Gastrocnemius medialis (tissue), 4 donors: ENCODE data around the gene CLSTN2. TPM values are rescaled to one million over a fixed set of nuclear protein-coding genes. Genes with fewer than 3 reads are reported as not detected.

Source experiments
- ATAC-seq, 2 donors: fragments of 150-250 bp; one replicate each; pipeline ENCODE4 v1.9.1; 2016
- DNase-seq, 2 donors: peaks; one replicate each; pipeline ENCODE4 v3.0.0-alpha.2; 2019
- H3K27ac ChIP-seq, 4 donors: fragments of 200-600 bp; sonication (generic); 1 replicate in 1 of 4; 2 replicates in 3 of 4; pipeline ENCODE4 v1.5.1; 2016 to 2018; ENCODE audit warnings: mild to moderate bottlenecking in 2 of 4, moderate library complexity in 1 of 4
- H3K27me3 ChIP-seq, 3 donors: fragments of 200-600 bp; sonication (generic) in 2 of 3; 1 replicate in 1 of 3; 2 replicates in 2 of 3; pipeline versions ENCODE4 v1.5.1 to v1.6.0; 2016 to 2019; ENCODE audit warnings: mild to moderate bottlenecking in 1 of 3, moderate library complexity in 1 of 3
- H3K36me3 ChIP-seq, 2 donors: fragments of 200-600 bp; sonication (generic) in 1 of 2; one replicate each; pipeline ENCODE4 v1.5.1; 2017 to 2018
- H3K4me1 ChIP-seq, 2 donors: fragments of 200-600 bp; sonication (generic) in 1 of 2; one replicate each; pipeline ENCODE4 v1.5.1; 2016 to 2017; ENCODE audit warnings: mild to moderate bottlenecking in 2 of 2
- H3K4me3 ChIP-seq, 4 donors: fragments of 200-600 bp; sonication (generic) in 3 of 4; 1 replicate in 1 of 4; 2 replicates in 3 of 4; pipeline ENCODE4 v1.5.1; 2016 to 2019; ENCODE audit warnings: mild to moderate bottlenecking in 2 of 4
- H3K9me3 ChIP-seq, 3 donors: fragments of 200-600 bp; sonication (generic) in 2 of 3; 1 replicate in 1 of 3; 2 replicates in 2 of 3; pipeline ENCODE4 v1.5.1; 2016 to 2019
- POLR2A ChIP-seq, 2 donors: fragments of 450-650 bp; IDR thresholded peaks; one replicate each; pipeline ENCODE4 v1.6.1; 2017; ENCODE audit warnings: antibody characterized with exemption in 2 of 2, mild to moderate bottlenecking in 2 of 2, moderate library complexity in 2 of 2
- in situ Hi-C, 4 donors: fragments of 200-750 bp; cut with MboI; loops; one replicate each; pipeline versions ENCODE4 v1.15.0 to v1.8.0; 2017; ENCODE audit warnings: low sequenced_read_pairs in 4 of 4
- intact Hi-C: fragments of 100-400 bp; cut with DNase I; formaldehyde crosslinking; loops from one replicate; pipeline ENCODE4 v1.15.1; 2023; ENCODE audit warnings: low total_unique reads
- total RNA-seq, 4 donors: library from RNA; depleted of rRNA; stranded (reverse); fragments of >200 nt; gene quantifications; one replicate each; pipeline versions ENCODE4 v1.1.0 to v1.2.3, GENCODE V29; 2016
- TF ChIP-seq, protein P1 (sequence below), 5 experiments: fragments of 450-650 bp in 3 of 5; fragments of 200-600 bp in 2 of 5; sonication (generic) in 2 of 5; IDR thresholded peaks in 4 of 5; conservative IDR thresholded peaks in 1 of 5; 1 replicate in 4 of 5; 2 replicates in 1 of 5; pipeline ENCODE4 v1.5.1; 2016 to 2019; ENCODE audit warnings: antibody characterized with exemption in 5 of 5, mild to moderate bottlenecking in 3 of 5, moderate library complexity in 3 of 5

CLSTN2 gene
- total RNA-seq, 4 donors from 2014 or later = 1.1 to 4.9 (median 4.0) TPM

DNA sequence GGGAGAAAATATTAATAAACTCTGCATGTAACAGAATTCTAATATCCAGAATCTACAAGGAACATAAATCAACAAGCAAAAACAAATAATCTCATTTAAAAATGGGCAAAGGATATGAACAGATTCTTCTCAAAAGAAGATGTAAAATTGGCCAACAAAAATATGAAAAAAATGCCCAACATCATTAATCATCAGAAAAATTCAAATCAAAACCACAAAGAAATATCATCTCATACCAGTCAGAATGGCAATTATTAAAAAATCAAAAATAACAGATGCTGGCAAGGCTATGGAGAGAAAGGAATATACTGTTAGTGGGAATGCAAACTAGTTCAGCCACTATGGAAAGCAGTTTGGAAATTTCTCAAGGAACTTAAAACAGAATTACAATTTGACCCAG, 592.2 kb downstream of the CLSTN2 start:
- no peak for ATAC-seq
- no peak overlapping the region for H3K27ac ChIP-seq
- no peak overlapping the region for H3K4me3 ChIP-seq
- no peaks in the 10 kb centered on the region for H3K27me3 ChIP-seq
- no peaks in the 10 kb centered on the region for H3K36me3 ChIP-seq
- in situ Hi-C loops (no loop called here), intact Hi-C loops (no loop called here)
- DNase-seq = no peak
- TF ChIP-seq, protein P1, sequence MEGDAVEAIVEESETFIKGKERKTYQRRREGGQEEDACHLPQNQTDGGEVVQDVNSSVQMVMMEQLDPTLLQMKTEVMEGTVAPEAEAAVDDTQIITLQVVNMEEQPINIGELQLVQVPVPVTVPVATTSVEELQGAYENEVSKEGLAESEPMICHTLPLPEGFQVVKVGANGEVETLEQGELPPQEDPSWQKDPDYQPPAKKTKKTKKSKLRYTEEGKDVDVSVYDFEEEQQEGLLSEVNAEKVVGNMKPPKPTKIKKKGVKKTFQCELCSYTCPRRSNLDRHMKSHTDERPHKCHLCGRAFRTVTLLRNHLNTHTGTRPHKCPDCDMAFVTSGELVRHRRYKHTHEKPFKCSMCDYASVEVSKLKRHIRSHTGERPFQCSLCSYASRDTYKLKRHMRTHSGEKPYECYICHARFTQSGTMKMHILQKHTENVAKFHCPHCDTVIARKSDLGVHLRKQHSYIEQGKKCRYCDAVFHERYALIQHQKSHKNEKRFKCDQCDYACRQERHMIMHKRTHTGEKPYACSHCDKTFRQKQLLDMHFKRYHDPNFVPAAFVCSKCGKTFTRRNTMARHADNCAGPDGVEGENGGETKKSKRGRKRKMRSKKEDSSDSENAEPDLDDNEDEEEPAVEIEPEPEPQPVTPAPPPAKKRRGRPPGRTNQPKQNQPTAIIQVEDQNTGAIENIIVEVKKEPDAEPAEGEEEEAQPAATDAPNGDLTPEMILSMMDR (IDR thresholded peaks at IDR 0.05 in 4 of 5, conservative IDR thresholded peaks at IDR 0.05 in 1 of 5) = no peak
- TF ChIP-seq POLR2A (IDR thresholded peaks at IDR 0.05) = no peak
- H3K4me1 ChIP-seq = no peaks in the 10 kb centered on the region
- H3K9me3 ChIP-seq = no peaks in the 10 kb centered on the region

DNA sequence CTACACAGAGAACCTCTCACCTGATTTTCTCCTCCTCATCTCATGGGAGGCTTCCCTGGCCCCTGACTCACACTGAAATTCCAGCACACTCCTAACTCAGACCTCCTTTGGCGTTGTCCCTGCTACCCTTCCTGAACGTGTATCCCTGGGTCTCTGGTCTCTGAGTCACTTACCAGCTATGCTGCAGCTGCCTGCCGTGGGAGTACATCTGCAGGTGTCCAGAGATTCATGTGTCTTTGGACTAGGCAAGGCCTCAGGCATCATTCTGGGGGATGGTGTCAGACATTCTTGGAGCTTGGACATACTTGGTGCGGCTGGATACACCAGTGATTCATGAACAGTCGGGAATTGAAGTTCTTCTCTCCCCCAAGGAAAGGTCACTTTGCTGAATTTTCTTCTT, 594.1 kb downstream of the CLSTN2 start:
- in situ Hi-C loops = no loop called here
- no peak for ATAC-seq
- TF ChIP-seq, protein P1 (IDR thresholded peaks at IDR 0.05 in 4 of 5, conservative IDR thresholded peaks at IDR 0.05 in 1 of 5) = no peak
- no peak for TF ChIP-seq POLR2A (IDR thresholded peaks at IDR 0.05)

DNA sequence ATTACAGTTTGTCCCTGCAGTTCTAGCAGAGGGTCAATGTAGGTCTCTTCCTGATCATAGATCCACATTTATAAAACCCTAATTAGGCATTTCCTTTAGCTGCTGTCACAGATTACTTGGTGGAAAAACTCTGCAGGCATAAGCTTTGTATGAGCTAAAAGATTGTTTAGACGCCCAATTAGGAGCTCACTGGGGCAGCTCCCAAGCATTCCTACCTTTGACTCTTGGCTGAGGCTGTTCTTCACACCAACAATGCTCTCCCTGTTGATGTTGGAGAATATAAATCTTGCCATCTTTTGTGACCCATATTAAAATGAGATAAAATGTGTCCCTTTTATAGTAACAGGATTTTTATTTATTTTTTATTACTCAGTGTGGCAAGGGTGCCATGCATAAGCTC, 594.6 kb downstream of the CLSTN2 start:
- H3K4me1 ChIP-seq = no peaks in the 10 kb centered on the region
- no peak for TF ChIP-seq POLR2A (IDR thresholded peaks at IDR 0.05)
- no peak overlapping the region for H3K4me3 ChIP-seq
- no peaks in the 10 kb centered on the region for H3K27me3 ChIP-seq
- DNase-seq (no peak), ATAC-seq (no peak)
- no peaks in the 10 kb centered on the region for H3K9me3 ChIP-seq
- in situ Hi-C loops = no loop called here
- intact Hi-C loops = no loop called here
- no peak overlapping the region for H3K27ac ChIP-seq
- no peaks in the 10 kb centered on the region for H3K36me3 ChIP-seq

More for the DNA sequence above, 594.1 kb downstream of the CLSTN2 start:
- intact Hi-C loops = no loop called here
- H3K4me1 ChIP-seq = no peaks in the 10 kb centered on the region
- no peaks in the 10 kb centered on the region for H3K9me3 ChIP-seq
- no peak overlapping the region for H3K27ac ChIP-seq
- no peaks in the 10 kb centered on the region for H3K36me3 ChIP-seq
- no peaks in the 10 kb centered on the region for H3K27me3 ChIP-seq
- DNase-seq = no peak
- H3K4me3 ChIP-seq = no peak overlapping the region

DNA sequence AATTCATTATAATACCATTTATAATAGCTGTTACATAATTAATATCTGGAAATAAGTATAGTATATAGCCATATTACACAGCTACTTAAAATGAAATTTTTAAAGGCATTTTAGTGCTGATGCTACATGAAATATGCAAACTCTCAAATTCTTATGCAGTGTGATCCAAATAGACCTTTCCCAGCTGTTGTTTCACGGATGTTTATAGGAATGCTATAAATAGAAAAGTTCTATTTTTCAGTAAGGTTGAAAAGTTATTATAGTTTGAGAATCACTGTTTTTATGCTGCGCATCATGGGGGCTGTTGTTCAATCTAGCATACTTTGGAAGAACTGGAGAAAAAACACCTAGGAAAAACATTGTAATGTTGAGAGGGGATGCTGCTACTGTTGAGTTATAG, 595.1 kb downstream of the CLSTN2 start:
- ATAC-seq = no peak

DNA sequence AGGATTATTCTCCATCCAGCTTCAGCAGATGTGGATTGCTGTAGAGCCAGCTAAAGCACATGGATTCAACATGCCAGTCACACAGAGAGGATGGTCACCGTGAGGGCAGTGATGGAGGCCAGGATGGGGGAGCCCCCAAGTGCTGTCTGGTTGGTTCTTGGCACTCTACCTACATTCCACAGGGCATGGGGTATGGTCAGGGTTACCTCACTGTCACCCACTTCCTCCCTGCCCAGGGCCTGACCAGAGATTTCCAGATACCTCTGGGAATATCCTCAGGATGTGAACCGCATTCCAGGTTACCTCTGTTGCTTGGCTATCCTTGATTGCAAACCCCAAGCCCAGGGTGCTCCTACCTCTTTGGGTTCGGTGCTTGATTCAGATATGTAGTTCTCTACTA, 595.6 kb downstream of the CLSTN2 start:
- no peak for TF ChIP-seq POLR2A (IDR thresholded peaks at IDR 0.05)
- TF ChIP-seq, protein P1 (IDR thresholded peaks at IDR 0.05 in 4 of 5, conservative IDR thresholded peaks at IDR 0.05 in 1 of 5) = no peak
- intact Hi-C loops (no loop called here), in situ Hi-C loops (no loop called here)
- no peak for ATAC-seq
- no peaks in the 10 kb centered on the region for H3K27me3 ChIP-seq
- H3K9me3 ChIP-seq = no peaks in the 10 kb centered on the region
- no peaks in the 10 kb centered on the region for H3K36me3 ChIP-seq
- H3K4me1 ChIP-seq = no peaks in the 10 kb centered on the region
- DNase-seq = no peak
- H3K27ac ChIP-seq = no peak overlapping the region
- no peak overlapping the region for H3K4me3 ChIP-seq

More for the DNA sequence above, 595.1 kb downstream of the CLSTN2 start:
- H3K27ac ChIP-seq = no peak overlapping the region
- TF ChIP-seq POLR2A (IDR thresholded peaks at IDR 0.05) = no peak
- TF ChIP-seq, protein P1 (IDR thresholded peaks at IDR 0.05 in 4 of 5, conservative IDR thresholded peaks at IDR 0.05 in 1 of 5) = no peak
- no peaks in the 10 kb centered on the region for H3K4me1 ChIP-seq
- in situ Hi-C loops (no loop called here), intact Hi-C loops (no loop called here)
- no peak overlapping the region for H3K4me3 ChIP-seq
- H3K27me3 ChIP-seq = no peaks in the 10 kb centered on the region
- no peaks in the 10 kb centered on the region for H3K9me3 ChIP-seq
- H3K36me3 ChIP-seq = no peaks in the 10 kb centered on the region
- DNase-seq = no peak
